DMS53 treated with DMSO at 0.1 percent for 48 hours (cell line): Measurements from ENCODE around the gene KIAA0319L.
"Not testable (repeated sequence)": the region's sequence is repeated elsewhere in the genome, so short reads cannot be mapped to it uniquely, and the experiment has no call there.

Experiments used
- DNase-seq: peaks from one replicate; lab custom pipeline; 2025; ENCODE audit not compliant: unreplicated experiment; lab: John Stamatoyannopoulos, UW

KIAA0319L gene

GRCh38 chr1:35557118-35557610 is at the start of gene KIAA0319L:
Gene KIAA0319L (minus strand): TSS chr1:35557403. CDS start chr1:35554491, 2,912 bp downstream.
- DNase-seq, result peak; percentile 86

- no peak for DNase-seq
Measured at GRCh38 chr1:35605867-35606182, 48.6 kb upstream of the KIAA0319L start.

- no peak for DNase-seq
Measured at GRCh38 chr1:35605071-35605866, 48.1 kb upstream of the KIAA0319L start.

GRCh38 chr1:35603941-35604340 is 46.7 kb upstream of the KIAA0319L start:
- DNase-seq, result no peak

- DNase-seq, result no peak
Measured at GRCh38 chr1:35603468-35603867, 46.3 kb upstream of the KIAA0319L start.

GRCh38 chr1:35600593-35600992 is 43.4 kb upstream of the KIAA0319L start:
- DNase-seq, result no peak

- no peak for DNase-seq
Measured at GRCh38 chr1:35599411-35599810, 42.2 kb upstream of the KIAA0319L start.

GRCh38 chr1:35598895-35599294 is 41.7 kb upstream of the KIAA0319L start:
- no peak for DNase-seq

GRCh38 chr1:35597870-35598269 is 40.7 kb upstream of the KIAA0319L start:
- no peak for DNase-seq

- DNase-seq, result no peak
Measured at GRCh38 chr1:35595684-35596083, 38.5 kb upstream of the KIAA0319L start.

GRCh38 chr1:35594005-35594760 is 37.0 kb upstream of the KIAA0319L start:
- no peak for DNase-seq

GRCh38 chr1:35592991-35593769 is 36.0 kb upstream of the KIAA0319L start:
- DNase-seq, result no peak

GRCh38 chr1:35591211-35591610 is 34.0 kb upstream of the KIAA0319L start:
- DNase-seq, result no peak

GRCh38 chr1:35590476-35591040 is 33.4 kb upstream of the KIAA0319L start:
- DNase-seq, result no peak

- DNase-seq, result no peak
Measured at GRCh38 chr1:35589516-35590427, 32.6 kb upstream of the KIAA0319L start.

GRCh38 chr1:35588197-35588910 is 31.2 kb upstream of the KIAA0319L start:
- no peak for DNase-seq

- no peak for DNase-seq
Measured at GRCh38 chr1:35587736-35588135, 30.5 kb upstream of the KIAA0319L start.

GRCh38 chr1:35586808-35587207 is 29.6 kb upstream of the KIAA0319L start:
- DNase-seq, result no peak

- DNase-seq, result not testable (repeated sequence)
Measured at GRCh38 chr1:35585805-35586204, 28.6 kb upstream of the KIAA0319L start.
